Upper lobe of left lung (tissue), 6 donors: ENCODE measurements around the gene SEMA3A. TPM values are rescaled to one million over a fixed set of nuclear protein-coding genes. Genes with fewer than 3 reads are reported as not detected.

ENCODE experiments used
- ATAC-seq, 2 donors: fragments of 200-7000 bp; cut with Tn5 transposase; one replicate each; pipeline ENCODE4 v1.9.1; 2022; ENCODE audit warnings: mild to moderate bottlenecking in 2 of 2, moderate library complexity in 2 of 2; ENCODE audit not compliant: low FRiP score in 2 of 2
- DNase-seq, 2 donors: peaks; one replicate each; pipeline ENCODE4 v3.0.0-alpha.2; 2019 to 2020
- H3K27ac ChIP-seq, 4 donors: fragments of 200-600 bp; sonication (generic); one replicate each; pipeline ENCODE4 v1.5.1; 2016 to 2019
- H3K27me3 ChIP-seq, 4 donors: fragments of 200-600 bp; sonication (generic); one replicate each; pipeline ENCODE4 v1.5.1; 2017 to 2019
- H3K36me3 ChIP-seq, 4 donors: fragments of 200-600 bp; sonication (generic); one replicate each; pipeline ENCODE4 v1.5.1; 2016 to 2019
- H3K4me1 ChIP-seq, 4 donors: fragments of 200-600 bp; sonication (generic); one replicate each; pipeline ENCODE4 v1.5.1; 2018 to 2019
- H3K4me3 ChIP-seq, 4 donors: fragments of 200-600 bp; sonication (generic); one replicate each; pipeline ENCODE4 v1.5.1; 2017 to 2019; ENCODE audit warnings: mild to moderate bottlenecking in 2 of 4, moderate library complexity in 1 of 4
- H3K9me3 ChIP-seq, 4 donors: fragments of 200-600 bp; sonication (generic); one replicate each; pipeline ENCODE4 v1.5.1; 2018 to 2019
- EP300 ChIP-seq, 4 donors: sonication (generic); formaldehyde crosslinking; IDR thresholded peaks; one replicate each; pipeline ENCODE4 v1.5.1; 2017; ENCODE audit warnings: antibody characterized with exemption in 4 of 4, control low read depth in 2 of 4
- POLR2A ChIP-seq, 4 donors: fragments of 450-650 bp; IDR thresholded peaks; one replicate each; pipeline ENCODE4 v1.5.1; 2016 to 2017; ENCODE audit warnings: antibody characterized with exemption in 4 of 4, mild to moderate bottlenecking in 2 of 4
- POLR2AphosphoS5 ChIP-seq, 2 donors: sonication (generic); formaldehyde crosslinking; IDR thresholded peaks; one replicate each; pipeline ENCODE4 v1.5.1; 2017; ENCODE audit warnings: antibody characterized with exemption in 2 of 2
- WGBS, 2 donors: methylation state at CpG; one replicate each; pipeline ENCODE4 v1.1.5; 2017 to 2018; 5-methylcytosine and 5-hydroxymethylcytosine counted together
- total RNA-seq, 6 donors: library from RNA; depleted of rRNA in 4 of 6; stranded (reverse); fragments of >200 nt in 4 of 6; gene quantifications; one replicate each; pipeline versions ENCODE4 v1.1.0 to v1.2.1, GENCODE V29; 2016 to 2021
- TF ChIP-seq, protein P1 (sequence below), 6 experiments: fragments of 450-650 bp in 4 of 6; fragments of 200-600 bp in 2 of 6; sonication (generic) in 2 of 6; IDR thresholded peaks; one replicate each; pipeline ENCODE4 v1.5.1; 2016 to 2019; ENCODE audit warnings: antibody characterized with exemption in 6 of 6
- donor health status: DM: no; HTN: no; CAD: no; lungs with moderate emphysema.
- donor health status: DM: no; HTN: yes; CAD: no; lungs with severe emphysema.

SEMA3A gene
- total RNA-seq, 6 donors from 2014 or later = 1.0 to 8.8 (median 3.1) TPM

DNA sequence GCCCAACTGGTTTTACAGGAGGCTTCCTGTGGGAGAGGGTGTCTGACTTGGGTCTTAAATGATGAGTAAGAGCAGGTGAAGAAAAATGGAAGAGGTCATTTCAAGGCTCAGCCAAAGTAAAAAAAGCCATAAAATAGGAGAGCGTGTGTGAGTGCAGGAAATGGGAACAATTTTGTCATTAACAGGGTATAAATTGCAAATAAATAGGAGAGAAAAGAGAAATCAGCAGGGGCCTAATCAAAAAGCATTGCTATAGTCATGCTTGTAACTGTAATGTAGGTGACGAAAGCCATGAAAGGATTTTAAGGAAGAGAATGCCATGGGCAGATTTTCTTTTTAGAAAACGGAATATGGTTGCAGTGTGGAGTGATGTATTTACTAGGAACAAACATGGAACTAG is 15.7 kb upstream of the SEMA3A start:
- TF ChIP-seq, protein P1, sequence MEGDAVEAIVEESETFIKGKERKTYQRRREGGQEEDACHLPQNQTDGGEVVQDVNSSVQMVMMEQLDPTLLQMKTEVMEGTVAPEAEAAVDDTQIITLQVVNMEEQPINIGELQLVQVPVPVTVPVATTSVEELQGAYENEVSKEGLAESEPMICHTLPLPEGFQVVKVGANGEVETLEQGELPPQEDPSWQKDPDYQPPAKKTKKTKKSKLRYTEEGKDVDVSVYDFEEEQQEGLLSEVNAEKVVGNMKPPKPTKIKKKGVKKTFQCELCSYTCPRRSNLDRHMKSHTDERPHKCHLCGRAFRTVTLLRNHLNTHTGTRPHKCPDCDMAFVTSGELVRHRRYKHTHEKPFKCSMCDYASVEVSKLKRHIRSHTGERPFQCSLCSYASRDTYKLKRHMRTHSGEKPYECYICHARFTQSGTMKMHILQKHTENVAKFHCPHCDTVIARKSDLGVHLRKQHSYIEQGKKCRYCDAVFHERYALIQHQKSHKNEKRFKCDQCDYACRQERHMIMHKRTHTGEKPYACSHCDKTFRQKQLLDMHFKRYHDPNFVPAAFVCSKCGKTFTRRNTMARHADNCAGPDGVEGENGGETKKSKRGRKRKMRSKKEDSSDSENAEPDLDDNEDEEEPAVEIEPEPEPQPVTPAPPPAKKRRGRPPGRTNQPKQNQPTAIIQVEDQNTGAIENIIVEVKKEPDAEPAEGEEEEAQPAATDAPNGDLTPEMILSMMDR (IDR thresholded peaks at IDR 0.05) = no peak
- TF ChIP-seq EP300 (IDR thresholded peaks at IDR 0.05) (no peak), POLR2AphosphoS5 (IDR thresholded peaks at IDR 0.05) (no peak), POLR2A (IDR thresholded peaks at IDR 0.05) (no peak)
- no peaks in the 10 kb centered on the region for H3K4me1 ChIP-seq
- no peak for DNase-seq
- H3K4me3 ChIP-seq = no peak overlapping the region
- H3K9me3 ChIP-seq = no peaks in the 10 kb centered on the region
- no peak overlapping the region for H3K27ac ChIP-seq
- 82 to 92% methylated on average over 3 of the region's 3 CpGs for WGBS, 2 donors
- H3K36me3 ChIP-seq = no peaks in the 10 kb centered on the region
- no peak for ATAC-seq
- no peaks in the 10 kb centered on the region for H3K27me3 ChIP-seq

GRCh38 chr7:84209006-84209405 is 14.4 kb upstream of the SEMA3A start:
- Histone ChIP-seq H3K27me3 (no peaks in the 10 kb centered on the region), H3K27ac (no peak overlapping the region), H3K4me1 (no peaks in the 10 kb centered on the region), H3K9me3 (no peaks in the 10 kb centered on the region), H3K4me3 (no peak overlapping the region), H3K36me3 (no peaks in the 10 kb centered on the region)
- no peak for DNase-seq
- TF ChIP-seq, protein P1 (IDR thresholded peaks at IDR 0.05) = no peak
- TF ChIP-seq POLR2AphosphoS5 (IDR thresholded peaks at IDR 0.05) (no peak), EP300 (IDR thresholded peaks at IDR 0.05) (no peak), POLR2A (IDR thresholded peaks at IDR 0.05) (no peak)
- WGBS, 2 donors = 50 to 57% methylated on average over 1 of the region's 1 CpG
- ATAC-seq = no peak

DNA sequence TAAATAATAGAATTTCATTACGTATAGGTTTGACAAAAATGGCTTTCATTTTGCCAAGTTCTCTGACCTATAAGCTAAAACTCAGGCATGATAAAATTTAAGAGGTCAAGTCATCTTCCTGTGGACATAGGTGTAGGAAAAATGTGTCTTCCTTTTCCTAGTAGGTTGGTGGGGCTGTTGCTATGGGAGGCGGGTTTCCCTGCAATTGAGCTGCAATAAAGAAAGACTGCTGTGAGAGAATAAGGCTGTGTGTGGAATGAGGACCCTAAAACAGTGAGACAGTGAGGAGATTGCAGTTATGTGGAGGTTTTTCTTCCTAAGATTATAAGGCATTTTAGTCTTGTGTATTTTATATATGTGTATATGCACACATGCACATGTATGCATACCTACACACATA is 13.0 kb upstream of the SEMA3A start:
- H3K27me3 ChIP-seq = no peaks in the 10 kb centered on the region
- H3K9me3 ChIP-seq = no peaks in the 10 kb centered on the region
- DNase-seq (no peak), ATAC-seq (no peak)
- WGBS, 2 donors = 96 to 98% methylated on average over 2 of the region's 2 CpGs
- H3K36me3 ChIP-seq = no peaks in the 10 kb centered on the region
- H3K4me3 ChIP-seq = no peak overlapping the region
- no peaks in the 10 kb centered on the region for H3K4me1 ChIP-seq
- no peak overlapping the region for H3K27ac ChIP-seq
- no peak for TF ChIP-seq POLR2A (IDR thresholded peaks at IDR 0.05)
- no peak for TF ChIP-seq EP300 (IDR thresholded peaks at IDR 0.05)
- TF ChIP-seq POLR2AphosphoS5 (IDR thresholded peaks at IDR 0.05) = no peak
- TF ChIP-seq, protein P1 (IDR thresholded peaks at IDR 0.05) = no peak

DNA sequence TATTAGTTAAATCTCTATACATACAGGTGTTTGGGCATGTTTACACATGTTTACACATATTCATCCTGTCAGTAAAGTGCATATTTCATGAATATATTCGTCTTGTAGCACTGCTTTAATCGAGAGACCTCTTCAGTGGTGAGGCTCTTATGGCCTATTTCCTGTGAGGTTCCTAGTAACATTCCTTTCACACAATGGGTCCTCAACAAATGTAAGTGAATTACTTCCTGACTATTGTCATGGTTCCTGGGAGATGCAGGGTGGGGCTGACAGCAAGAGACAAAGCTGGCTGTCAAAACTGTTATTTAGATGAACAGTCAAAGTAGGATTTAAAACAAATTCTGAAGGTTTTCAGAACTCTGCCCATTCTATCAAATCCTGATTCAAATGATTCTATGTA is 12.4 kb upstream of the SEMA3A start:
- Histone ChIP-seq H3K36me3 (no peaks in the 10 kb centered on the region), H3K4me1 (no peaks in the 10 kb centered on the region), H3K4me3 (no peak overlapping the region), H3K27me3 (no peaks in the 10 kb centered on the region), H3K9me3 (no peaks in the 10 kb centered on the region), H3K27ac (no peak overlapping the region)
- DNase-seq = no peak
- no peak for ATAC-seq
- WGBS, 2 donors = 21 to 61% methylated on average over 2 of the region's 2 CpGs
- no peak for TF ChIP-seq EP300 (IDR thresholded peaks at IDR 0.05)
- TF ChIP-seq, protein P1 (IDR thresholded peaks at IDR 0.05) = no peak
- no peak for TF ChIP-seq POLR2AphosphoS5 (IDR thresholded peaks at IDR 0.05)
- TF ChIP-seq POLR2A (IDR thresholded peaks at IDR 0.05) = no peak

DNA sequence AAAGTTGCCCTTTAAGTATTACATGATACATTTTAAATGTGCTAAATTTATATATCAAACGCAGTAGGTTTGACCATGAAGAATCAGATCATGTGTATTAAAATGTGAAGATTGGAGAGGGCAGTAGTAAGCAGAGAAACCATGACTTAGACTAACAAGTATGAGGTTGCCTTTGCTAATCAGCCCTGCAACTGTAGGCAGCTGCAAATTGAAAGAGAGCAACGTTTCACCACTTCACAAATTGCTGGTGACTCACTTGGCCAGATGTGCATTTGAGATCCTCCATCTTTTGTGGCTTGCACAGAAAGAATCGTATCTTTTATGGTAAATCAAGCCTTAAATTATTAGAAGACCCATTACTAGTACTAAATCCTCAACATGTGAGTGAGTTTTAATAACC is 10.1 kb upstream of the SEMA3A start:
- DNase-seq (no peak), ATAC-seq (no peak)
- TF ChIP-seq, protein P1 (IDR thresholded peaks at IDR 0.05) = no peak
- TF ChIP-seq POLR2A (IDR thresholded peaks at IDR 0.05) (no peak), EP300 (IDR thresholded peaks at IDR 0.05) (no peak), POLR2AphosphoS5 (IDR thresholded peaks at IDR 0.05) (no peak)
- Histone ChIP-seq H3K36me3 (no peaks in the 10 kb centered on the region), H3K9me3 (no peaks in the 10 kb centered on the region), H3K27me3 (no peaks in the 10 kb centered on the region), H3K4me1 (no peaks in the 10 kb centered on the region), H3K27ac (no peak overlapping the region), H3K4me3 (no peak overlapping the region)
- 55 to 79% methylated on average over 3 of the region's 3 CpGs for WGBS, 2 donors
